Gastrocnemius medialis (tissue), 4 donors: Measurements from ENCODE around the gene NAXD.

Experiments
- CTCF ChIP-seq, 5 experiments: fragments of 450-650 bp in 3 of 5; fragments of 200-600 bp in 2 of 5; sonication (generic) in 2 of 5; IDR thresholded peaks in 4 of 5; conservative IDR thresholded peaks in 1 of 5; 1 replicate in 4 of 5; 2 replicates in 1 of 5; pipeline ENCODE4 v1.5.1; 2016 to 2019; ENCODE audit warnings: antibody characterized with exemption in 5 of 5, mild to moderate bottlenecking in 3 of 5, moderate library complexity in 3 of 5
- POLR2A ChIP-seq, 2 donors: fragments of 450-650 bp; IDR thresholded peaks; one replicate each; pipeline ENCODE4 v1.6.1; 2017; ENCODE audit warnings: antibody characterized with exemption in 2 of 2, mild to moderate bottlenecking in 2 of 2, moderate library complexity in 2 of 2

GRCh38 chr13:110680852-110681251 is 65.5 kb downstream of the NAXD start:
- TF ChIP-seq CTCF (IDR thresholded peaks at IDR 0.05 in 4 of 5, conservative IDR thresholded peaks at IDR 0.05 in 1 of 5) (peak in 2 of 5 experiments; percentile 19 to 39), POLR2A (IDR thresholded peaks at IDR 0.05) (no peak)
